ENCODE measurements around the gene COG1. TPM values are rescaled to one million over a fixed set of nuclear protein-coding genes. Genes with fewer than 3 reads are reported as not detected.

Gene COG1
- total and polyA plus RNA-seq, 4 donors = 7.9 to 43.4 (median 29.3) TPM

DNA sequence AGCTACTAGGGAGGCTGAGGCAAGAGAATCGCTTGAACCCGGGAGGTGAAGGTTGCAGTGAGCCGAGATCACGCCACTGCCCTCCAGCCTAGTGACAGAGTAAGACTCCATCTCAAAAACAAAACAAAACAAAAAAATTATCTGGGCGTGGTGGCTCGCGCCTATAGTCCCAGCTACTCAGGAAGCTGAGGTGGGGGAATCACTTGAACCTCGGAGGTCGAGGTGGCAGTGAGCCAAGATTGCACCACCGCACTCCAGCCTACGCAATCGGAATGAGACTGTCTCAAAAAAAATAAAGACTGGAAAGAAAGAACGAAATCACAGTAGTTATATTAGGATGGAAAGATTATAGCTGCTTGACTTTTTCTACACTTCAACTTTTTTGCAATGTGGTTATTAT, 18.9 kb downstream of the COG1 start:
- ATAC-seq (ENCODE audit: low FRiP score) (no peak), DNase-seq (no peak)
- intact Hi-C loops (cut with DNase I) = no loop called here
- H3K9me3 ChIP-seq (ENCODE audit: control insufficient read depth, low read length) = no peaks in the 10 kb centered on the region
- no peaks in the 10 kb centered on the region for H3K27me3 ChIP-seq (ENCODE audit: control insufficient read depth in 1 of 2, insufficient read depth in 2 of 2, low read length in 1 of 2)
- peaks cover 3 to 8% of the 10 kb centered on the region in 2 donors for H3K36me3 ChIP-seq (ENCODE audit: control insufficient read depth in 1 of 2, insufficient read depth in 2 of 2, low read length in 1 of 2)
- WGBS, 2 donors = 78 to 82% methylated on average over 13 of the region's 13 CpGs
- no peaks in the 10 kb centered on the region for H3K4me1 ChIP-seq (ENCODE audit: control insufficient read depth in 1 of 2, insufficient read depth in 2 of 2, low read length in 2 of 2)
- H3K27ac ChIP-seq (ENCODE audit: low read depth in 1 of 2, low read length in 2 of 2) = no peak overlapping the region
- no peak overlapping the region for H3K4me3 ChIP-seq (ENCODE audit: low read length in 2 of 2)

DNA sequence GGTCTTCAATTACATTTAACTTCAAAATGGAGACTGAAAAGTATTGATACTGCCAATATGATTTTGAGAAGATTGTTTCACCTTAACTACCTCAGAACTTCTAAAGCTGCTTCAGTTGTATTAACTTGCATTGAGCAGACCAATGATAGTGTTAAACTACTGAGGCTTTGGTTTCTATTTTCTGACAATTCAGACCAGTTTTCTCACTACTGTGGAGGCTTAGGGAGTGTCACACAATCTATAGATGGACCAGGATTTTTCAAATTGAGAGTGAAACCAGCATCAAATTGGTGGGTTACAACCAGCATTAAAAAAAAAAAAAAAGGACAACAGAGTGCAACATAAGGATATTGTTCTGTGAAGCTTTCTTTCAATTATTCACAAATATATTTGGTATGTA, 21.2 kb downstream of the COG1 start:
- ATAC-seq (ENCODE audit: low FRiP score) (no peak), DNase-seq (no peak)
- intact Hi-C loops (cut with DNase I) = no loop called here
- H3K4me1 ChIP-seq (ENCODE audit: control insufficient read depth in 1 of 2, insufficient read depth in 2 of 2, low read length in 2 of 2) = no peaks in the 10 kb centered on the region
- no peak overlapping the region for H3K27ac ChIP-seq (ENCODE audit: low read depth in 1 of 2, low read length in 2 of 2)
- H3K36me3 ChIP-seq (ENCODE audit: control insufficient read depth in 1 of 2, insufficient read depth in 2 of 2, low read length in 1 of 2) = peaks cover 0 to 5% of the 10 kb centered on the region in 2 donors
- no peaks in the 10 kb centered on the region for H3K9me3 ChIP-seq (ENCODE audit: control insufficient read depth, low read length)
- H3K27me3 ChIP-seq (ENCODE audit: control insufficient read depth in 1 of 2, insufficient read depth in 2 of 2, low read length in 1 of 2) = no peaks in the 10 kb centered on the region
- no peak overlapping the region for H3K4me3 ChIP-seq (ENCODE audit: low read length in 2 of 2)

DNA sequence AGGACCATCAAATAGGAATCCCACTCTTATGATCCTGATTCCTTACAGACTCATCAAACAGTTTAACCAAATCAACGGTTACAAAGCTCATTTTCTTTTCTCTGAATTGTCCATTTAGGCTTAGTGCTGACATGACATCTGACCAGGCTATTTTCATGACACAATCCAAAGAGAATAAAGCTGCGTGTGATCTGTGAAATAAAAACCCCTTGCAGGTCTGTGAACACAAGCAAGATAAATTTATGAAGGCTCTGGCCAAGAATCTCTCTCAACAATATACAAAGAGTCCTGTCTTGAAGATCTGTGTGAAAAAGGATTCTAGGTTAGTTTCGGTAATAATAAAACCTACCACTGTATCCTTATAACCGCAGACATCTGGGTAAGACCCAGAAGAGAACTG, 22.0 kb downstream of the COG1 start:
- ATAC-seq (ENCODE audit: low FRiP score) (no peak), DNase-seq (no peak)
- Histone ChIP-seq H3K27me3 (ENCODE audit: control insufficient read depth in 1 of 2, insufficient read depth in 2 of 2, low read length in 1 of 2) (no peaks in the 10 kb centered on the region), H3K9me3 (ENCODE audit: control insufficient read depth, low read length) (no peaks in the 10 kb centered on the region), H3K27ac (ENCODE audit: low read depth in 1 of 2, low read length in 2 of 2) (no peak overlapping the region), H3K4me3 (ENCODE audit: low read length in 2 of 2) (no peak overlapping the region), H3K36me3 (ENCODE audit: control insufficient read depth in 1 of 2, insufficient read depth in 2 of 2, low read length in 1 of 2) (peaks cover 0 to 5% of the 10 kb centered on the region in 2 donors), H3K4me1 (ENCODE audit: control insufficient read depth in 1 of 2, insufficient read depth in 2 of 2, low read length in 2 of 2) (no peaks in the 10 kb centered on the region)
- WGBS, 2 donors = 78 to 80% methylated on average over 4 of the region's 4 CpGs
- intact Hi-C loops (cut with DNase I) = no loop called here

DNA sequence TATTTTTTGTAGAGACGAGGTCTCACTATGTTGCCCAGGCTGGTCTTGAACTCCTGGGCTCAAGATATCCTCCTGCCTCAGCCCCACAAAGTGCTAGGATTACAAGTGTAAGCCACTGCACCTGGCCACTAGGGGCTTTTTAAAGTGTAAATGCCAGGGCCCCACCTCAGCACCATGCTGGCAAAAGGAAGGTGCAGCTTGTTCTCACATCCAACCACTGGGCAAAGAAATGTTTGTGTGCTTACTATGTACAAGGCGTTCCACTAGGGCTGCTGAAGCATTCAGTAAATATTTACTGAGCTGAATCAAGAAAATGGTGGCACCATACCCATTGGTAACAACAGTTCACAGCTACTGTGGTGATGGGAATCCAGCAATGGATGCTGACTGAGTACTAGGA, 22.6 kb downstream of the COG1 start:
- Histone ChIP-seq H3K27me3 (ENCODE audit: control insufficient read depth in 1 of 2, insufficient read depth in 2 of 2, low read length in 1 of 2) (no peaks in the 10 kb centered on the region), H3K27ac (ENCODE audit: low read depth in 1 of 2, low read length in 2 of 2) (no peak overlapping the region), H3K4me1 (ENCODE audit: control insufficient read depth in 1 of 2, insufficient read depth in 2 of 2, low read length in 2 of 2) (no peaks in the 10 kb centered on the region), H3K4me3 (ENCODE audit: low read length in 2 of 2) (no peak overlapping the region), H3K36me3 (ENCODE audit: control insufficient read depth in 1 of 2, insufficient read depth in 2 of 2, low read length in 1 of 2) (peaks cover 0 to 5% of the 10 kb centered on the region in 2 donors), H3K9me3 (ENCODE audit: control insufficient read depth, low read length) (no peaks in the 10 kb centered on the region)
- intact Hi-C loops (cut with DNase I) = no loop called here
- DNase-seq = no peak
- ATAC-seq (ENCODE audit: low FRiP score) = no peak
- WGBS, 2 donors = 96% methylated on average over 2 of the region's 2 CpGs

DNA sequence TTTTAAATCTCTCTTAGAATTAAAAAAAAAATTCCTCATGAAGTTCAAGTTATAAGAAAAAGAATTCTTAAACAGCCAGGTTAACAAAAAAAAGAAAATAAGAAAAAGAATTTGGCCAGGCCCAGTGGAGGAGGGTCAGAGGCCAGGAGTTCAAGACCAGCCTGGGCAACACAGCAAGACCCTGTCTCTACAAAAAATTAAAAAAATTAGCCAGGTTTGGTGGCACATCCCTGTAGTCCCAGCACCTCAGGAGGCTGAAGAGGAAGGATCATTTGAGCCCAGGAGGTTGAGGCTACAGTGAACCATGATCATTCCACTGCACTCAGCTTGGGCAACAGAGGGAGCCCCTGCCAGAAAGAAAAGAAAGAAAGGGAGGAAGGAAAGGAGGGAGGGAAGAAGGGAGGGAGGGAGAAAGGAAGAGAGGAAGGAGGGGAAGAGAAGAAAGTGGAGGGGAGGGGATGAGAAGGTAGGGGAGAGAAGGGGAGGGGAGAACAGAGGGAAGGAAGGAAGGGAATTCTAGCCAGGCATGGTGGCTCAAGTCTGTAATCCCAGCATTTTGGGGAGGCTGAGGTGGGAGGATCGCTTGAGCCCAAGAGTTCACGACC, 30.9 kb downstream of the COG1 start:
- Histone ChIP-seq H3K27ac (ENCODE audit: low read depth in 1 of 2, low read length in 2 of 2) (no peak overlapping the region), H3K27me3 (ENCODE audit: control insufficient read depth in 1 of 2, insufficient read depth in 2 of 2, low read length in 1 of 2) (no peaks in the 10 kb centered on the region), H3K4me1 (ENCODE audit: control insufficient read depth in 1 of 2, insufficient read depth in 2 of 2, low read length in 2 of 2) (peaks cover 0 to under 1% of the 10 kb centered on the region in 2 donors), H3K9me3 (ENCODE audit: control insufficient read depth, low read length) (no peaks in the 10 kb centered on the region), H3K36me3 (ENCODE audit: control insufficient read depth in 1 of 2, insufficient read depth in 2 of 2, low read length in 1 of 2) (peaks cover 0 to 2% of the 10 kb centered on the region in 2 donors), H3K4me3 (ENCODE audit: low read length in 2 of 2) (no peak overlapping the region)
- 91 to 93% methylated on average over 2 of the region's 2 CpGs for WGBS, 2 donors
- DNase-seq = no peak
- intact Hi-C loops (cut with DNase I) = no loop called here
- ATAC-seq (ENCODE audit: low FRiP score) = no peak

DNA sequence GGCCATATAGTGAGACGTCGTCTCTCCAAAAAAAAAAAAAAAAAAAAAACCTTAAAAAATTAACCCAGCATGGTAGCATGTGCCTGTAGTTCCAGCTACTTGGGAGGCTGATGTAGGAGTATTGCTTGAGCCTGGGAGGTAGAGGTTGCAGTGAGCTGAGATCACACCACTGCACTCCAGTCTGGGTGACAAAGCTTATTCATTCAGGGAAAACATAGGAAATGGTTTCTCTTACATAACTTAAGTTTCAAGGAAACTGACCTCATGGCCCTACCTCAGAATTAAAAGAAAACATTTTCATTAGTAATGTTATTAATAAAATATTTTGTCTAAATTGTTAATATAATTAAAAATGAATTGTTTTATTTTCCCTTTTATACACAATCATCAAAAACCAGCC, 31.4 kb downstream of the COG1 start:
- no peak for DNase-seq
- Histone ChIP-seq H3K27ac (ENCODE audit: low read depth in 1 of 2, low read length in 2 of 2) (no peak overlapping the region), H3K4me1 (ENCODE audit: control insufficient read depth in 1 of 2, insufficient read depth in 2 of 2, low read length in 2 of 2) (peaks cover 0 to 4% of the 10 kb centered on the region in 2 donors), H3K9me3 (ENCODE audit: control insufficient read depth, low read length) (no peaks in the 10 kb centered on the region), H3K36me3 (ENCODE audit: control insufficient read depth in 1 of 2, insufficient read depth in 2 of 2, low read length in 1 of 2) (peaks cover 0 to 2% of the 10 kb centered on the region in 2 donors), H3K27me3 (ENCODE audit: control insufficient read depth in 1 of 2, insufficient read depth in 2 of 2, low read length in 1 of 2) (no peaks in the 10 kb centered on the region), H3K4me3 (ENCODE audit: low read length in 2 of 2) (no peak overlapping the region)
- WGBS, 2 donors = 82 to 86% methylated on average over 2 of the region's 2 CpGs
- no peak for ATAC-seq (ENCODE audit: low FRiP score)
- intact Hi-C loops (cut with DNase I) = no loop called here

DNA sequence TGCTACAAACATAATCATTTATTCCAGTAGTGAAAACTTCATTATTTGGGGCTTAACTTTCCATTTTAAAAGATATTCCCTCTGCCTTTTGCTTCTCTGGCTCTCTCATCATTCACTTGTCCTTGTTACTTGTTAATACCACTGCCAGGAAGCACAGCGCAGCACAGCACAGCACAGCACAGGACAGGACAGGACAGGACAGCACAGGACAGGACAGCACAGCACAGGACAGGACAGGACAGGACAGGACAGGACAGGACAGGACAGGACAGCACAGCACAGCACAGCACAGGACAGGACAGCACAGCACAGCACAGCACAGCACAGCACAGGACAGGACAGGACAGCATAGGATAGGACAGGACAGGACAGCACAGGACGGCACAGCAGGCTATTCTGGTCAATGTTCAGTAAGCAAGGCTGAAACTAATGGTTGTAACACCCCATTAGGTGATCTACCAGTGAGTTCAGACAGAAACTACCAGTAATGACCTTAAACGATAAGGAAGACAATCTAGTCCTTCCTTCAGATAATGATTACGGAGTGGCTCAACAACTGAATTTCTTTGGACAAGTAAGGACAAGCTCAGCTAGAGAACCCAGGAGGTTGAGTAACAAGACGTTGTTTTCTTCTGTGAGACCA, 31.9 kb downstream of the COG1 start:
- intact Hi-C loops (cut with DNase I) = no loop called here
- 93 to 96% methylated on average over 5 of the region's 5 CpGs for WGBS, 2 donors
- Histone ChIP-seq H3K27me3 (ENCODE audit: control insufficient read depth in 1 of 2, insufficient read depth in 2 of 2, low read length in 1 of 2) (no peaks in the 10 kb centered on the region), H3K9me3 (ENCODE audit: control insufficient read depth, low read length) (no peaks in the 10 kb centered on the region), H3K4me3 (ENCODE audit: low read length in 2 of 2) (no peak overlapping the region), H3K4me1 (ENCODE audit: control insufficient read depth in 1 of 2, insufficient read depth in 2 of 2, low read length in 2 of 2) (peaks cover 0 to 4% of the 10 kb centered on the region in 2 donors), H3K36me3 (ENCODE audit: control insufficient read depth in 1 of 2, insufficient read depth in 2 of 2, low read length in 1 of 2) (peaks cover 0 to 2% of the 10 kb centered on the region in 2 donors), H3K27ac (ENCODE audit: low read depth in 1 of 2, low read length in 2 of 2) (no peak overlapping the region)
- no peak for ATAC-seq (ENCODE audit: low FRiP score)
- DNase-seq = no peak

DNA sequence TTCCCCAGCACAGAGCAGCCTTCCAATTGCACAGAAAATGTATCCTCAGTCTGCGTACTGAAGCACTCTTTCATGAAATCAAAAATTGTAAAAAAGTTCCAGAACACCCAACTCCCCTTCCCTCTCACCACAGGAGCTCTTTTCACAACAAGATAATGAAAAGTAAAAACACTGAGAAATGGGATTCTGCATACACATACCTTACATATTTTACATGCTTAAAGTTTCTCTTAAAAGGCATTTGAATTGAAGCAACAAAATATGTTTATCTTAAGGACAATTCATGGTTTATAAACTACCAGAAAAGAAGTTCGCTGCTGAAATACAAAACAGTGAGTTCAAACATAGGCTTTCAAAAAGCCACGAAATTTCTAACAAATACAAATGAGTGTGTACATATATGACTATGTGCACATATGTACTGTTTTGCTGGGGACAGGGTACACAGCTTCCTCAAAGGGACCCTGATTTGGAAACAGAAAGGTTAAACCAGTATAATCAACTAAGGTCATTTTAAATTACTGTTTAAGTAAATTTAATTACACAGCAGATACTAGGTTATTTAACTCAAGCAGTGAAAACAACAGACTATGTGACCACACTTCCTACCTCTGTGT, 33.8 kb downstream of the COG1 start:
- no peaks in the 10 kb centered on the region for H3K9me3 ChIP-seq (ENCODE audit: control insufficient read depth, low read length)
- H3K4me3 ChIP-seq (ENCODE audit: low read length in 2 of 2) = no peak overlapping the region
- no peaks in the 10 kb centered on the region for H3K27me3 ChIP-seq (ENCODE audit: control insufficient read depth in 1 of 2, insufficient read depth in 2 of 2, low read length in 1 of 2)
- H3K36me3 ChIP-seq (ENCODE audit: control insufficient read depth in 1 of 2, insufficient read depth in 2 of 2, low read length in 1 of 2) = peaks cover 0 to 2% of the 10 kb centered on the region in 2 donors
- intact Hi-C loops (cut with DNase I) = loop anchor here in 1 of 2 donors (2.0 kb wide), 1 partner anchor 34 kb away; the partner anchor contains the start of gene COG1
- ATAC-seq (ENCODE audit: low FRiP score) (no peak), DNase-seq (no peak)
- H3K27ac ChIP-seq (ENCODE audit: low read depth in 1 of 2, low read length in 2 of 2) = no peak overlapping the region
- H3K4me1 ChIP-seq (ENCODE audit: control insufficient read depth in 1 of 2, insufficient read depth in 2 of 2, low read length in 2 of 2) = peaks cover 0 to 8% of the 10 kb centered on the region in 2 donors
- WGBS, 2 donors = 45 to 54% methylated on average over 3 of the region's 3 CpGs

DNA sequence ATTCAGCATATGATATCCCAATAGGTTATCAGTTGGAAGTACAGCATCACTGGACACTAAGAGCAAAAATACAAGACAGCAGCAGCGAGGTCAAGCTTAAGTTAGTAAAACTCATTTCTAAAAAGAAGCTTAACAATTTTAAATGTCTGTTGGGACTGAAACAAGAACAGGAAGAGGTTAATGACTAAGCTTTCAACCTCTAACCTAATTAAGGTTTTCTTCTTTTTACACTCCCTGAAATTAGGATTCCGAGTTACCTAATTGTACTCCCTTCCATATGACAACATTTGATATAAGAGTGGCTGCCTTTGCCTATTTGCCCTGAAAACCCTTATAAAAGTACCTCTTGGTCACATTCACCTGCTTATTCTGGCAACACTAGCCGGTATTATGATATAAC, 34.5 kb downstream of the COG1 start:
- Histone ChIP-seq H3K27me3 (ENCODE audit: control insufficient read depth in 1 of 2, insufficient read depth in 2 of 2, low read length in 1 of 2) (no peaks in the 10 kb centered on the region), H3K36me3 (ENCODE audit: control insufficient read depth in 1 of 2, insufficient read depth in 2 of 2, low read length in 1 of 2) (peaks cover 0 to 2% of the 10 kb centered on the region in 2 donors), H3K4me1 (ENCODE audit: control insufficient read depth in 1 of 2, insufficient read depth in 2 of 2, low read length in 2 of 2) (peaks cover 0 to 8% of the 10 kb centered on the region in 2 donors), H3K9me3 (ENCODE audit: control insufficient read depth, low read length) (no peaks in the 10 kb centered on the region), H3K4me3 (ENCODE audit: low read length in 2 of 2) (no peak overlapping the region), H3K27ac (ENCODE audit: low read depth in 1 of 2, low read length in 2 of 2) (no peak overlapping the region)
- intact Hi-C loops (cut with DNase I) = loop anchor here in 1 of 2 donors (2.0 kb wide), 1 partner anchor 35 kb away; the partner anchor contains the start of gene COG1
- 60 to 61% methylated on average over 3 of the region's 3 CpGs for WGBS, 2 donors
- no peak for DNase-seq
- ATAC-seq (ENCODE audit: low FRiP score) = no peak
